HG02970 (cell line): ENCODE results near the gene C12orf43.
"Not testable (repeated sequence)": the region's sequence is repeated elsewhere in the genome, so short reads cannot be mapped to it uniquely, and the experiment has no call there.

Experiments used
- ATAC-seq: cut with Tn5 transposase; IDR thresholded peaks from one replicate; pipeline ENCODE4 v1.9.1; 2021; ENCODE audit warnings: mild to moderate bottlenecking, moderate library complexity, moderate number of reproducible peaks; ENCODE audit not compliant: unreplicated experiment, low FRiP score

C12orf43 gene

GRCh38 chr12:121015825-121016766 lies at the start of gene C12orf43:
Gene C12orf43, minus strand, starts transcription at chr12:121016487. Its CDS starts 13 bp downstream, at chr12:121016474.
- ATAC-seq = peak; percentile 88

- no peak for ATAC-seq
Measured at GRCh38 chr12:121065345-121065744, 49.1 kb upstream of the C12orf43 start.

GRCh38 chr12:121064586-121064985 lies 48.3 kb upstream of the C12orf43 start:
- ATAC-seq = not testable (repeated sequence)

- ATAC-seq = no peak
Measured at GRCh38 chr12:121064116-121064515, 47.8 kb upstream of the C12orf43 start.

GRCh38 chr12:121062391-121063045 lies 46.2 kb upstream of the C12orf43 start:
- ATAC-seq = no peak

- ATAC-seq = no peak
Measured at GRCh38 chr12:121061831-121062230, 45.5 kb upstream of the C12orf43 start.

- ATAC-seq = peak; percentile 60
Measured at GRCh38 chr12:121060149-121061001, 44.1 kb upstream of the C12orf43 start.

- ATAC-seq = peak; percentile 10
Measured at GRCh38 chr12:121059031-121059898, 43.0 kb upstream of the C12orf43 start.

- ATAC-seq = no peak
Measured at GRCh38 chr12:121057794-121058193, 41.5 kb upstream of the C12orf43 start.

- ATAC-seq = no peak
Measured at GRCh38 chr12:121053706-121054105, 37.4 kb upstream of the C12orf43 start.

- ATAC-seq = no peak
Measured at GRCh38 chr12:121050725-121051124, 34.4 kb upstream of the C12orf43 start.

GRCh38 chr12:121048442-121048841 lies 32.2 kb upstream of the C12orf43 start:
- no peak for ATAC-seq

GRCh38 chr12:121047400-121047799 lies 31.1 kb upstream of the C12orf43 start:
- not testable (repeated sequence) for ATAC-seq

- ATAC-seq = no peak
Measured at GRCh38 chr12:121043067-121043466, 26.8 kb upstream of the C12orf43 start.

GRCh38 chr12:121038861-121039668 lies 22.8 kb upstream of the C12orf43 start, which contains the start of gene OASL:
Gene OASL, minus strand, starts transcription at chr12:121039246. Its CDS starts 275 bp downstream, at chr12:121038971.
- ATAC-seq = peak; percentile 68

GRCh38 chr12:121036810-121037326 lies 20.6 kb upstream of the C12orf43 start:
- ATAC-seq = no peak

GRCh38 chr12:121034616-121035305 lies 18.5 kb upstream of the C12orf43 start:
- no peak for ATAC-seq
